K562 (cell line): ENCODE data around the gene UBE2D2. TPM values are rescaled to one million over a fixed set of nuclear protein-coding genes. Genes with fewer than 3 reads are reported as not detected.

Experiments used
- ATAC-seq: fragments of 200-7000 bp; cut with Tn5 transposase; 3 replicates; pipeline ENCODE4 v1.9.1; 2020; ENCODE audit warnings: moderate library complexity
- BruUV-seq: library from RNA; stranded (reverse); fragments of 400-500 nt; replicated peaks from 2 replicates; lab custom pipeline; 2021; lab: Mats Ljungman, UMichigan
- CTCF ChIA-PET: fragments of 300-600 bp; formaldehyde crosslinking; extraction: SDS; loops from one replicate; lab custom pipeline; 2021; ENCODE audit warnings: low intra/inter-chr PET ratio; lab: Yijun Ruan, JAX
- POLR2A ChIA-PET: fragments of 300-600, 350-650 bp; sonication (Branson Sonifier 250); formaldehyde crosslinking; extraction: SDS; loops from one replicate; lab custom pipeline; 2021; ENCODE audit warnings: antibody characterized with exemption, inconsistent platforms; lab: Yijun Ruan, JAX
- DNase-seq, 4 experiments: peaks; one replicate each; pipeline versions ENCODE4 v3.0.0 to v3.0.0-alpha.2; 2011 to 2018; ENCODE audit warnings: low spot score in 3 of 4, mixed read lengths in 3 of 4; ENCODE audit errors: extremely low read depth in 1 of 4
- FAIRE-seq: peaks from 2 replicates; lab custom pipeline; 2011; peaks lifted over from hg19 to GRCh38; lab: Jason Lieb, UNC
- H2AFZ ChIP-seq: 2 replicates; pipeline ENCODE4 v1.6.0; 2011; ENCODE audit warnings: low read depth, low read length, control low read depth, inconsistent platforms
- H3K27ac ChIP-seq: fragments of 200-600 bp; 3 replicates; pipeline ENCODE4 v1.8.0; 2011; ENCODE audit warnings: low read depth, mild to moderate bottlenecking, control low read depth, inconsistent platforms, low read length, moderate library complexity, mixed read lengths; ENCODE audit errors: extremely low read depth
- H3K27me3 ChIP-seq, 2 experiments: fragments of 300-600 bp in 1 of 2; 2 replicates in 1 of 2; 3 replicates in 1 of 2; pipeline versions ENCODE4 v1.6.0 to v1.8.0; 2011; ENCODE audit warnings: inconsistent platforms in 2 of 2, low read length in 2 of 2, mild to moderate bottlenecking in 1 of 2, mixed read lengths in 1 of 2, moderate library complexity in 1 of 2; ENCODE audit not compliant: control insufficient read depth in 2 of 2, insufficient read depth in 2 of 2
- H3K36me3 ChIP-seq: fragments of 300-600 bp; 3 replicates; pipeline ENCODE4 v1.8.0; 2011; ENCODE audit warnings: mild to moderate bottlenecking, low read length, inconsistent platforms; ENCODE audit not compliant: control insufficient read depth, insufficient read depth
- H3K4me1 ChIP-seq, 2 experiments: fragments of 200-600 bp in 1 of 2; replicated peaks in 1 of 2; 2 replicates in 1 of 2; 3 replicates in 1 of 2; pipeline versions ENCODE4 v1.5.1 to v1.8.0; 2011; ENCODE audit warnings: inconsistent platforms in 2 of 2, low read length in 2 of 2, mild to moderate bottlenecking in 1 of 2, mixed read lengths in 1 of 2, moderate library complexity in 1 of 2; ENCODE audit not compliant: control insufficient read depth in 2 of 2, insufficient read depth in 2 of 2
- H3K4me2 ChIP-seq: 2 replicates; pipeline ENCODE4 v1.6.1; 2011; ENCODE audit warnings: low read length, control low read depth, inconsistent platforms, mixed read lengths; ENCODE audit not compliant: insufficient read depth
- H3K4me3 ChIP-seq: fragments of 200-600 bp; sonication (generic), shearing (Covaris generic); 2 replicates; pipeline ENCODE4 v1.5.1; 2016; ENCODE audit warnings: control low read depth, inconsistent platforms
- H3K79me2 ChIP-seq: fragments of 200-600 bp; 3 replicates; pipeline ENCODE4 v1.8.0; 2011; ENCODE audit warnings: low read length, inconsistent platforms; ENCODE audit not compliant: control insufficient read depth, insufficient read depth
- H3K9ac ChIP-seq, 2 experiments: 2 replicates each; pipeline versions ENCODE4 v1.6.0 to v1.6.1; 2011; ENCODE audit warnings: low read depth in 2 of 2, low read length in 2 of 2, control low read depth in 1 of 2, inconsistent platforms in 1 of 2, mild to moderate bottlenecking in 1 of 2, mixed read lengths in 1 of 2; ENCODE audit not compliant: insufficient read depth in 1 of 2
- H3K9me1 ChIP-seq: one replicate; pipeline ENCODE4 v1.6.0; 2011; ENCODE audit warnings: inconsistent platforms, mild to moderate bottlenecking, low read length, moderate library complexity; ENCODE audit not compliant: control insufficient read depth, insufficient read depth
- H3K9me3 ChIP-seq: replicated peaks from 2 replicates; pipeline ENCODE4 v1.5.1; 2011; ENCODE audit warnings: low read depth, low read length, inconsistent platforms; ENCODE audit not compliant: control insufficient read depth, insufficient read depth
- H4K20me1 ChIP-seq: replicated peaks from 2 replicates; pipeline ENCODE4 v1.6.1; 2011; ENCODE audit warnings: low read length, inconsistent platforms, mixed read lengths; ENCODE audit not compliant: control insufficient read depth, insufficient read depth
- CEBPB ChIP-seq: fragments of 450-650 bp; IDR thresholded peaks from 2 replicates; pipeline ENCODE4 v1.6.1; 2016; ENCODE audit warnings: missing genetic modification characterization, missing compliant biosample characterization
- E2F3 ChIP-seq: fragments of 250-450 bp; sonication (Bioruptor Pico); IDR thresholded peaks from 2 replicates; pipeline ENCODE4 v1.4.0; 2020; ENCODE audit warnings: mild to moderate bottlenecking
- ELF1 ChIP-seq: fragments of 200-800 bp; sonication (Bioruptor generic); IDR thresholded peaks from 2 replicates; pipeline ENCODE4 v1.6.1; 2016; ENCODE audit warnings: missing genetic modification characterization, missing compliant biosample characterization
- GABPA ChIP-seq: fragments of 200-800 bp; sonication (Bioruptor generic); conservative IDR thresholded peaks from 2 replicates; pipeline ENCODE4 v1.6.1; 2016; ENCODE audit warnings: low read depth, missing genetic modification characterization, missing compliant biosample characterization
- GABPB2 ChIP-seq: fragments of 250-450 bp; sonication (Bioruptor Pico); conservative IDR thresholded peaks from 2 replicates; pipeline ENCODE4 v1.5.1; 2021; ENCODE audit warnings: mild to moderate bottlenecking
- ILF3 ChIP-seq: fragments of 450-650 bp; IDR thresholded peaks from 2 replicates; pipeline ENCODE4 v1.6.1; 2018; ENCODE audit warnings: antibody characterized with exemption, mild to moderate bottlenecking, moderate library complexity, borderline replicate concordance
- KDM4B ChIP-seq, 2 experiments: fragments of 450-650 bp in 1 of 2; sonication (generic) in 1 of 2; IDR thresholded peaks; 2 replicates each; pipeline ENCODE4 v1.6.1; 2016 to 2017; ENCODE audit warnings: borderline replicate concordance in 2 of 2, antibody characterized with exemption in 1 of 2, low read depth in 1 of 2, mild to moderate bottlenecking in 1 of 2
- NFIX ChIP-seq: fragments of 250-450 bp; sonication (Bioruptor Pico); IDR thresholded peaks from 2 replicates; pipeline ENCODE4 v1.4.0; 2020; ENCODE audit warnings: low read depth, mild to moderate bottlenecking, moderate library complexity
- PREB ChIP-seq: sonication (generic); formaldehyde crosslinking; IDR thresholded peaks from 2 replicates; pipeline ENCODE4 v1.8.1; 2023; ENCODE audit warnings: mild to moderate bottlenecking, missing genetic modification reagents
- SNRNP70 ChIP-seq: fragments of 200-400 bp; formaldehyde crosslinking; optimal IDR thresholded peaks from 2 replicates; pipeline ENCODE3; 2017; ENCODE audit warnings: low read depth, low read length
- TCF3 ChIP-seq: sonication (generic); formaldehyde crosslinking; IDR thresholded peaks from 2 replicates; pipeline ENCODE4 v1.4.0; 2020; ENCODE audit warnings: mild to moderate bottlenecking, missing genetic modification reagents
- ZBTB11 ChIP-seq, 3 experiments: fragments of 200-800 bp in 1 of 3; fragments of 250-450 bp in 1 of 3; fragments of 450-650 bp in 1 of 3; sonication (Bioruptor Pico) in 1 of 3; sonication (Bioruptor generic) in 1 of 3; formaldehyde crosslinking in 1 of 3; IDR thresholded peaks; 2 replicates each; pipeline versions ENCODE4 v1.6.1 to v1.8.0; 2016 to 2022; ENCODE audit warnings: mild to moderate bottlenecking in 2 of 3, missing genetic modification characterization in 2 of 3, missing compliant biosample characterization in 1 of 3, moderate library complexity in 1 of 3
- ZFP30 ChIP-seq: fragments of 250-450 bp; sonication (Bioruptor Pico); IDR thresholded peaks from 2 replicates; pipeline ENCODE4 v1.8.0; 2022; ENCODE audit warnings: moderate library complexity, mild to moderate bottlenecking, inconsistent platforms, borderline replicate concordance
- ZNF239 ChIP-seq: fragments of 250-450 bp; sonication (Bioruptor Pico); IDR thresholded peaks from 2 replicates; pipeline ENCODE4 v1.4.0; 2020; ENCODE audit warnings: mild to moderate bottlenecking
- ZNF436 ChIP-seq: fragments of 250-450, 450-650 bp; sonication (Bioruptor Pico); formaldehyde crosslinking; IDR thresholded peaks from 2 replicates; pipeline ENCODE4 v1.7.0; 2020; ENCODE audit warnings: mild to moderate bottlenecking
- ZNF764 ChIP-seq: fragments of 250-450 bp; sonication (Bioruptor Pico); IDR thresholded peaks from 2 replicates; pipeline ENCODE4 v1.4.0; 2020; ENCODE audit warnings: low read depth, mild to moderate bottlenecking, moderate library complexity
- ZNF77 ChIP-seq: fragments of 250-450 bp; sonication (Bioruptor Pico); IDR thresholded peaks from 2 replicates; pipeline ENCODE4 v1.5.0; 2020
- WGBS: fragments of 100-300 bp; shearing (Covaris generic); methylation state at CpG from one replicate; pipeline ENCODE4 v1.1.6; 2016; ENCODE audit warnings: low coverage, mixed read lengths; ENCODE audit not compliant: insufficient coverage; ENCODE audit errors: missing lambda C conversion rate; 5-methylcytosine and 5-hydroxymethylcytosine counted together
- in situ Hi-C: fragments of 300-500 bp; cut with MboI; formaldehyde crosslinking; loops from 4 replicates; pipeline ENCODE4 v1.15.0; 2018; ENCODE audit warnings: inconsistent platforms, mixed read lengths
- intact Hi-C: fragments of 100-400 bp; cut with micrococcal nuclease; formaldehyde crosslinking; loops from 2 replicates; pipeline ENCODE4 v1.14.2; 2022
- polyA plus RNA-seq, 8 experiments: library from polyadenylated mRNA; depleted of rRNA in 4 of 8; stranded (reverse) in 5 of 8; unstranded in 3 of 8; fragments of >200 nt; fragmentation: Nextera tagmentation in 2 of 8; fragmentation: Illumina TruSeq in 1 of 8; extraction: Ambion mirVana in 2 of 8; extraction: Trizol in 1 of 8; gene quantifications; 2 replicates each; pipeline versions ENCODE4 v1.2.1 to v1.2.3, GENCODE V29; 2011 to 2014; ENCODE audit warnings: inconsistent platforms in 1 of 8, missing spikeins in 1 of 8
- total RNA-seq, 7 experiments: library from RNA; depleted of rRNA in 6 of 7; stranded (reverse); fragments of >200 nt in 6 of 7; fragmentation: Illumina TruSeq in 2 of 7; extraction: Trizol in 2 of 7; gene quantifications; 2 replicates each; pipeline versions ENCODE4 v1.2.1 to v1.2.3, GENCODE V29; 2011 to 2021; ENCODE audit warnings: low replicate concordance in 1 of 7

The UBE2D2 gene
- total and polyA plus RNA-seq, 9 of the 15 experiments (the other 6 are each of a cell fraction or from before 2014, with no cell fraction given) = 53.6 to 198 (median 122) TPM

DNA sequence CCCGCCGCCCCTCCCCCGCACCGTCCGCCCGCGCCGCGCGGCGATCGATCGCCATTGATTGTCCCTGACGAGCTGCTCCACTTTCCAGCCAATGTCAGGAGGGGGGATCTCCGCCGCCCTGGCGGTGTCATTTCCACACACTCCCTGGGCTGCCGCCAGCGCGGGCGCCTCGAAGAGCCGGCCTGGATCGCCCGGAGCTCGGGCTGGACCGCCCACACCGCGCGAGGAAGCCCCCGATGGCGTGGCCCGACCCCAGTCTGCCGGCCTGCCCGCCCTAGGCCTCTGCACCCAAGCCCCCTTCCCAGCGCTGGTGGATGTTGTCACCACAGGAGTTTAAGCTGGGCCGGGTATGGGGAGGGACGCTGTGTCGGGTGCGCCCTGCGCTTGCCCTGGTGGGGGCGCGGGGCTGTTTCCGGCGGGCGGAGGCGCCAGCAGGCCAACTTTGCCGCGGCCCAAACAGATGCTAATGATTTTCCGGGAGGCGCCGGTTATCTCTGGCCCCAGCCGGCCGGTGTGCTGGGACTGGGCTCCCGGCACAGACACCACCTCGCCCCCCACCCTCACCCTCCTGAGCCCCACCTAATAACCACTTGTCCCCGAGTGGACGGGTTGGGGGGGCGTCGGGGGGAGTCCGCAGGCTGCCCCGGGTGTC lies 76.4 kb downstream of the UBE2D2 start:
- H3K27ac ChIP-seq = peak overlapping the region; percentile 89
- intact Hi-C loops (loop anchor here (1.0 to 10.0 kb wide), 5 partner anchors 11 to 327 kb away; partner anchors contain the start of gene CXXC5), in situ Hi-C loops (loop anchor here (10.0 kb wide), 1 partner anchor 217 kb away; no protein-coding TSS in a partner anchor)
- ATAC-seq (peak; percentile 84), FAIRE-seq (peak; percentile 74), DNase-seq (peak; percentile 88 to 93 (median 91))
- H3K27me3 ChIP-seq = no peaks in the 10 kb centered on the region
- H2AFZ ChIP-seq = peak overlapping the region; percentile 94
- peak overlapping the region; percentile 80 to 91 for H3K9ac ChIP-seq
- ChIA-PET POLR2A (interaction anchor here (0.6 to 4.8 kb wide), 17 partner anchors 10 to 760 kb away, joined by 3 to 63 read pairs (median 5); partner anchors contain the start of gene CXXC5), CTCF (interaction anchor here (0.5 to 1.3 kb wide), 3 partner anchors 102 to 331 kb away, joined by 3 to 6 read pairs (median 3); no protein-coding TSS in a partner anchor)
- no peaks in the 10 kb centered on the region for H3K9me1 ChIP-seq
- no peaks in the 10 kb centered on the region for H3K9me3 ChIP-seq
- H3K4me3 ChIP-seq = peak overlapping the region; percentile 50
- peaks cover 5% of the 10 kb centered on the region; the same call in 2 of the 3 replicates for H3K36me3 ChIP-seq
- 0% methylated on average over 21 of the region's 62 CpGs for WGBS
- BruUV-seq = no TSS peak
- H3K79me2 ChIP-seq = peaks cover 21% of the 10 kb centered on the region; the same call in 2 of the 3 replicates
- H3K4me2 ChIP-seq = peak overlapping the region; percentile 87
- H4K20me1 ChIP-seq = 0 out of 2 replicates have a peak, but pooled peaks cover 3% of the 10 kb centered on the region
- H3K4me1 ChIP-seq = peaks cover 32 to 45% of the 10 kb centered on the region in 2 experiments
- TF ChIP-seq E2F3 (CRISPR knock-in tag) = 0 out of 2 replicates have a peak, but pooled peaks have one; percentile 21
- TF ChIP-seq ZFP30 (CRISPR knock-in tag) = no peak
- peak; percentile 87 for TF ChIP-seq TCF3 (CRISPR knock-in tag)
- TF ChIP-seq ZNF239 (CRISPR knock-in tag) = no peak
- peak; percentile 74 for TF ChIP-seq CEBPB (tag)
- TF ChIP-seq SNRNP70 = no peak
- TF ChIP-seq GABPA (tag) = peak; percentile 87
- no peak for TF ChIP-seq NFIX (CRISPR knock-in tag)
- peak; percentile 80; the same call in 1 of the 2 replicates for TF ChIP-seq PREB (CRISPR knock-in tag)
- TF ChIP-seq KDM4B (IDR thresholded peaks at IDR 0.05; ENCODE audit: borderline replicate concordance in 2 of 2, low read depth in 1 of 2) = peak in 1 of 2 experiments; percentile 61; a peak in 1 of 4 replicates
- no peak for TF ChIP-seq ZNF77
- TF ChIP-seq ILF3 = no peak
- TF ChIP-seq ZBTB11 (CRISPR knock-in tag; IDR thresholded peaks at IDR 0.05) = peak in 2 of 3 experiments; percentile 77 to 92; a peak in 4 of 6 replicates
- no peak; the same call in 1 of the 2 replicates for TF ChIP-seq GABPB2
- TF ChIP-seq ELF1 = peak; percentile 48; the same call in 1 of the 2 replicates
- TF ChIP-seq ZNF436 (CRISPR knock-in tag) = no peak
- no peak for TF ChIP-seq ZNF764 (CRISPR knock-in tag)
